ENCODE data around the gene GALNT10.
"Not testable (repeated sequence)": the region's sequence is repeated elsewhere in the genome, so short reads cannot be mapped to it uniquely, and the experiment has no call there.

GALNT10 gene

GRCh38 chr5:154190595-154191304, at the start of gene GALNT10:
GALNT10 (plus strand) TSS chr5:154190733; CDS start chr5:154190867, 134 bp downstream.
- FAIRE-seq (no peak), DNase-seq (ENCODE audit: insufficient read length, low spot score) (peak; percentile 78)

GRCh38 chr5:154141745-154142221, 48.8 kb upstream of the GALNT10 start:
- FAIRE-seq (no peak), DNase-seq (ENCODE audit: insufficient read length, low spot score) (no peak)

- no peak for DNase-seq (ENCODE audit: insufficient read length, low spot score)
- FAIRE-seq, result no peak
Measured at GRCh38 chr5:154143211-154143641, 47.3 kb upstream of the GALNT10 start.

- FAIRE-seq (no peak), DNase-seq (ENCODE audit: insufficient read length, low spot score) (no peak)
Measured at GRCh38 chr5:154145268-154145667, 45.3 kb upstream of the GALNT10 start.

- no peak for FAIRE-seq
- DNase-seq (ENCODE audit: insufficient read length, low spot score), result no peak
Measured at GRCh38 chr5:154146409-154146808, 44.1 kb upstream of the GALNT10 start.

- FAIRE-seq (no peak), DNase-seq (ENCODE audit: insufficient read length, low spot score) (no peak)
Measured at GRCh38 chr5:154147666-154148065, 42.9 kb upstream of the GALNT10 start.

- not testable (repeated sequence) for DNase-seq (ENCODE audit: insufficient read length, low spot score); FAIRE-seq
Measured at GRCh38 chr5:154150471-154150870, 40.1 kb upstream of the GALNT10 start.

GRCh38 chr5:154157483-154158378, 32.8 kb upstream of the GALNT10 start:
- DNase-seq (ENCODE audit: insufficient read length, low spot score) (no peak), FAIRE-seq (no peak)

- FAIRE-seq, result no peak
- DNase-seq (ENCODE audit: insufficient read length, low spot score), result no peak
Measured at GRCh38 chr5:154158379-154158737, 32.2 kb upstream of the GALNT10 start.

GRCh38 chr5:154159343-154159742, 31.2 kb upstream of the GALNT10 start:
- no peak for DNase-seq (ENCODE audit: insufficient read length, low spot score)
- no peak for FAIRE-seq

- DNase-seq (ENCODE audit: insufficient read length, low spot score) (no peak), FAIRE-seq (no peak)
Measured at GRCh38 chr5:154162539-154163151, 27.9 kb upstream of the GALNT10 start.

GRCh38 chr5:154163327-154164248, 26.9 kb upstream of the GALNT10 start:
- no peak for FAIRE-seq
- DNase-seq (ENCODE audit: insufficient read length, low spot score), result no peak

- DNase-seq (ENCODE audit: insufficient read length, low spot score) (no peak), FAIRE-seq (no peak)
Measured at GRCh38 chr5:154164249-154164581, 26.3 kb upstream of the GALNT10 start.

GRCh38 chr5:154165886-154166285, 24.6 kb upstream of the GALNT10 start:
- FAIRE-seq, result no peak
- no peak for DNase-seq (ENCODE audit: insufficient read length, low spot score)

GRCh38 chr5:154166901-154167791, 23.4 kb upstream of the GALNT10 start:
- FAIRE-seq, result no peak
- no peak for DNase-seq (ENCODE audit: insufficient read length, low spot score)

- no peak for FAIRE-seq
- DNase-seq (ENCODE audit: insufficient read length, low spot score), result no peak
Measured at GRCh38 chr5:154168395-154168794, 22.1 kb upstream of the GALNT10 start.

- DNase-seq (ENCODE audit: insufficient read length, low spot score) (no peak), FAIRE-seq (no peak)
Measured at GRCh38 chr5:154172785-154173184, 17.7 kb upstream of the GALNT10 start.

GRCh38 chr5:154174091-154174490, 16.4 kb upstream of the GALNT10 start:
- DNase-seq (ENCODE audit: insufficient read length, low spot score) (no peak), FAIRE-seq (peak; percentile 4)

- DNase-seq (ENCODE audit: insufficient read length, low spot score), result no peak
- FAIRE-seq, result no peak
Measured at GRCh38 chr5:154176181-154176580, 14.4 kb upstream of the GALNT10 start.

Data from GM19239 (cell line).